Measurements from ENCODE around the gene CREB3L4.

DNA sequence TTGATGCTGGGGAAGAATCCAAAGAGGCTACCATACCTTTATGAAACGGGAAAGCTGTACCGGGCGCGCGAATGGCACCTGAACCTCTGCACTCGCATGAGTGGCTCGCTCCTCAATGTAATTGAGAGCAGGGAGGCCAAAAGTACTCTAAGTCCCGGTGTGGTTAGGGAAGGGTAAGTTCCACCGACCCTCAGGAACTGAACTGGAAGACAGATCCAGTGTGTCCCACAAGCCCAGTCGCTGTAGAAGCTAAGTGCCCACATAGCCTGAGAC, 46.0 kb upstream of the CREB3L4 start:
- TF ChIP-seq, protein P1, sequence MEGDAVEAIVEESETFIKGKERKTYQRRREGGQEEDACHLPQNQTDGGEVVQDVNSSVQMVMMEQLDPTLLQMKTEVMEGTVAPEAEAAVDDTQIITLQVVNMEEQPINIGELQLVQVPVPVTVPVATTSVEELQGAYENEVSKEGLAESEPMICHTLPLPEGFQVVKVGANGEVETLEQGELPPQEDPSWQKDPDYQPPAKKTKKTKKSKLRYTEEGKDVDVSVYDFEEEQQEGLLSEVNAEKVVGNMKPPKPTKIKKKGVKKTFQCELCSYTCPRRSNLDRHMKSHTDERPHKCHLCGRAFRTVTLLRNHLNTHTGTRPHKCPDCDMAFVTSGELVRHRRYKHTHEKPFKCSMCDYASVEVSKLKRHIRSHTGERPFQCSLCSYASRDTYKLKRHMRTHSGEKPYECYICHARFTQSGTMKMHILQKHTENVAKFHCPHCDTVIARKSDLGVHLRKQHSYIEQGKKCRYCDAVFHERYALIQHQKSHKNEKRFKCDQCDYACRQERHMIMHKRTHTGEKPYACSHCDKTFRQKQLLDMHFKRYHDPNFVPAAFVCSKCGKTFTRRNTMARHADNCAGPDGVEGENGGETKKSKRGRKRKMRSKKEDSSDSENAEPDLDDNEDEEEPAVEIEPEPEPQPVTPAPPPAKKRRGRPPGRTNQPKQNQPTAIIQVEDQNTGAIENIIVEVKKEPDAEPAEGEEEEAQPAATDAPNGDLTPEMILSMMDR (IDR thresholded peaks at IDR 0.05): no peak
- TF ChIP-seq, protein P2, sequence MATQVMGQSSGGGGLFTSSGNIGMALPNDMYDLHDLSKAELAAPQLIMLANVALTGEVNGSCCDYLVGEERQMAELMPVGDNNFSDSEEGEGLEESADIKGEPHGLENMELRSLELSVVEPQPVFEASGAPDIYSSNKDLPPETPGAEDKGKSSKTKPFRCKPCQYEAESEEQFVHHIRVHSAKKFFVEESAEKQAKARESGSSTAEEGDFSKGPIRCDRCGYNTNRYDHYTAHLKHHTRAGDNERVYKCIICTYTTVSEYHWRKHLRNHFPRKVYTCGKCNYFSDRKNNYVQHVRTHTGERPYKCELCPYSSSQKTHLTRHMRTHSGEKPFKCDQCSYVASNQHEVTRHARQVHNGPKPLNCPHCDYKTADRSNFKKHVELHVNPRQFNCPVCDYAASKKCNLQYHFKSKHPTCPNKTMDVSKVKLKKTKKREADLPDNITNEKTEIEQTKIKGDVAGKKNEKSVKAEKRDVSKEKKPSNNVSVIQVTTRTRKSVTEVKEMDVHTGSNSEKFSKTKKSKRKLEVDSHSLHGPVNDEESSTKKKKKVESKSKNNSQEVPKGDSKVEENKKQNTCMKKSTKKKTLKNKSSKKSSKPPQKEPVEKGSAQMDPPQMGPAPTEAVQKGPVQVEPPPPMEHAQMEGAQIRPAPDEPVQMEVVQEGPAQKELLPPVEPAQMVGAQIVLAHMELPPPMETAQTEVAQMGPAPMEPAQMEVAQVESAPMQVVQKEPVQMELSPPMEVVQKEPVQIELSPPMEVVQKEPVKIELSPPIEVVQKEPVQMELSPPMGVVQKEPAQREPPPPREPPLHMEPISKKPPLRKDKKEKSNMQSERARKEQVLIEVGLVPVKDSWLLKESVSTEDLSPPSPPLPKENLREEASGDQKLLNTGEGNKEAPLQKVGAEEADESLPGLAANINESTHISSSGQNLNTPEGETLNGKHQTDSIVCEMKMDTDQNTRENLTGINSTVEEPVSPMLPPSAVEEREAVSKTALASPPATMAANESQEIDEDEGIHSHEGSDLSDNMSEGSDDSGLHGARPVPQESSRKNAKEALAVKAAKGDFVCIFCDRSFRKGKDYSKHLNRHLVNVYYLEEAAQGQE (IDR thresholded peaks at IDR 0.05; ENCODE audit: insufficient read depth in 1 of 2, low read depth in 2 of 2, low read length in 1 of 2): no peak

All from Panc1 (cell line).